ENCODE measurements around the gene DENND2A.

The DENND2A gene

GRCh38 chr7:140489026-140489359 is 151.6 kb downstream of the DENND2A start:
- DNase-seq: no peak

GRCh38 chr7:140485500-140486265 is 154.9 kb downstream of the DENND2A start:
- no peak for DNase-seq

GRCh38 chr7:140484951-140485499 is 155.6 kb downstream of the DENND2A start:
- DNase-seq: no peak

GRCh38 chr7:140484479-140484878 is 156.1 kb downstream of the DENND2A start:
- no peak for DNase-seq

- DNase-seq: no peak
Measured at GRCh38 chr7:140479739-140480084, 160.9 kb downstream of the DENND2A start.

- DNase-seq: peak; percentile 97
Measured at GRCh38 chr7:140479062-140479738, 161.4 kb downstream of the DENND2A start, which contains the start of gene MKRN1. TSS of gene MKRN1 (minus strand) at chr7:140479505. CDS start at chr7:140479344, 161 bp downstream.

GRCh38 chr7:140478246-140479061 is 162.2 kb downstream of the DENND2A start:
- DNase-seq: peak; percentile 53

- no peak for DNase-seq
Measured at GRCh38 chr7:140476698-140477261, 163.8 kb downstream of the DENND2A start.

- peak; percentile 54 for DNase-seq
Measured at GRCh38 chr7:140475747-140476333, 164.8 kb downstream of the DENND2A start.

All from stimulated activated CD4-positive, alpha-beta T cell treated with anti-CD3 and anti-CD28 coated beads, Interleukin-15, amount 100 ng/mL, for 24 hours (primary cell).